OCI-LY7 (cell line): ENCODE results near the gene HRH3.

Source experiments
- EZH2phosphoT487 ChIP-seq: fragments of 200-600 bp; sonication (generic); IDR thresholded peaks from 2 replicates; pipeline ENCODE4 v1.6.1; 2018; ENCODE audit warnings: low read depth, borderline replicate concordance, mild to moderate bottlenecking, mixed run types, antibody characterized with exemption, low read length, moderate library complexity, mixed read lengths
- TF ChIP-seq, protein P1 (sequence below): fragments of 200-600 bp; sonication (generic); conservative IDR thresholded peaks from 2 replicates; pipeline ENCODE4 v1.5.1; 2014; ENCODE audit warnings: mild to moderate bottlenecking, antibody characterized with exemption, low read length, moderate library complexity, mixed read lengths

DNA sequence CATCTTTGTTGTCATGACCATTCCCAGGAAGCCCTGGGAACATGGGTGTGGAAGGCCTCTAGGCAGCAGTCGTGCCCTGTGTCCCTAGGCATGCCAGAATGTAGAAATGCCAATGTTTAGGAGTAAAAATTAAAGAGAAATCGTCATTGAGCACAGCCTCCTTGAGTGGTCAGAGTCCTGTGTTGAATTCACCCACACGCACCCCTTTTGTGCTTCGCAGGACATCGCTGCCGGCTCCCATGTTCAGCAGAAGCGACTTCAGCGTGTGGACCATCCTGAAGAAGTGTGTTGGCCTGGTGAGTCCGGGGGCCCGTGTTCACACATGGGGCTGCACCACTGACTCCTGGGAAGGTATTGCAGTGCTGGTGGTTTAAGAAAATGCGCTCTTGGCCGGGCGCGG, 43.3 kb upstream of the HRH3 start:
- TF ChIP-seq, protein P1, sequence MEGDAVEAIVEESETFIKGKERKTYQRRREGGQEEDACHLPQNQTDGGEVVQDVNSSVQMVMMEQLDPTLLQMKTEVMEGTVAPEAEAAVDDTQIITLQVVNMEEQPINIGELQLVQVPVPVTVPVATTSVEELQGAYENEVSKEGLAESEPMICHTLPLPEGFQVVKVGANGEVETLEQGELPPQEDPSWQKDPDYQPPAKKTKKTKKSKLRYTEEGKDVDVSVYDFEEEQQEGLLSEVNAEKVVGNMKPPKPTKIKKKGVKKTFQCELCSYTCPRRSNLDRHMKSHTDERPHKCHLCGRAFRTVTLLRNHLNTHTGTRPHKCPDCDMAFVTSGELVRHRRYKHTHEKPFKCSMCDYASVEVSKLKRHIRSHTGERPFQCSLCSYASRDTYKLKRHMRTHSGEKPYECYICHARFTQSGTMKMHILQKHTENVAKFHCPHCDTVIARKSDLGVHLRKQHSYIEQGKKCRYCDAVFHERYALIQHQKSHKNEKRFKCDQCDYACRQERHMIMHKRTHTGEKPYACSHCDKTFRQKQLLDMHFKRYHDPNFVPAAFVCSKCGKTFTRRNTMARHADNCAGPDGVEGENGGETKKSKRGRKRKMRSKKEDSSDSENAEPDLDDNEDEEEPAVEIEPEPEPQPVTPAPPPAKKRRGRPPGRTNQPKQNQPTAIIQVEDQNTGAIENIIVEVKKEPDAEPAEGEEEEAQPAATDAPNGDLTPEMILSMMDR = no peak
- no peak for TF ChIP-seq EZH2phosphoT487
